Gastroesophageal sphincter (tissue), 3 donors: ENCODE measurements around the gene PAGR1.

Source experiments
- EP300 ChIP-seq: sonication (generic); formaldehyde crosslinking; IDR thresholded peaks from one replicate; pipeline ENCODE4 v1.6.1; 2017; ENCODE audit warnings: antibody characterized with exemption, mild to moderate bottlenecking
- POLR2A ChIP-seq, 2 donors: fragments of 450-650 bp; IDR thresholded peaks; one replicate each; pipeline ENCODE4 v1.6.1; 2017; ENCODE audit warnings: antibody characterized with exemption in 2 of 2, mild to moderate bottlenecking in 2 of 2, moderate library complexity in 1 of 2
- TF ChIP-seq, protein P1 (sequence below), 4 experiments: fragments of 200-600 bp in 2 of 4; fragments of 450-650 bp in 2 of 4; sonication (generic) in 1 of 4; IDR thresholded peaks; one replicate each; pipeline ENCODE4 v1.5.1; 2017 to 2019; ENCODE audit warnings: antibody characterized with exemption in 4 of 4, mild to moderate bottlenecking in 2 of 4, moderate library complexity in 2 of 4

DNA sequence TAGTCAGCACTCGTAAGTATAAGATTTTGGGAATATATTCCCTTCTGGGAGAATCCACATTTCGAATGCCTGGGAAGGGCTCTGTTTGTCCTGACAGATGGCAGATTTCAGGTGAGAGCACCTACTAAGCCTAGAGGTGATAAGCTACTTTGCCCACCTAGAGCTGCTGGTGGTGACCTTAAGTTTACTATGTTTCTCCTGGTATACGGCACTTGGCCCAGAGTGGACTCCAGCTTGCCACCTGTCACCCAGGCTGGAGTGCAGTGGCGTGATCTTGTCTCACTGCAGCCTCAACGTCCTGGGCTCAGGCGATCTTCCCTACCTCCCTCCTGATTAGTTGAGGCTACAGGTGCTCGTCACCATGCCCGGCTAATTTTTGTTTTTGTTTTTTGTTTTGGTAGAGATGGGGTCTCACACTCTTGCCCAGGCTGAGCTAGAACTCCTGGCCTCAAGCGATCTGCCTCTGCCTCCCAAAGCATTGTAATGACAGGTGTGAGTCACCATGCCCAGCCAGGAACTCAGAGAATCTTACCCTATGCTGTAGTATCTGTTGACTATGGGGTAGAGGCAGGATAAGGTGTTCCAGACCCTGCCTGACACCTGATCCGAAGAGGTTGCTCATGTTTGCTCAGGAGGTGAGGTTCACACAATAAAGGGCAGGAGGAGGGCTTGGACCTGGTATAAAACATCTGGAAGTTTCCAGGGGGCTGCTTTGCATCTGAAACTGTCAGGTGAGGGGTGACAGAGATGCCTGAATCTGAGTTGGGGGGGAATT is 38.2 kb upstream of the PAGR1 start, which contains the start of gene ZG16:
- TF ChIP-seq POLR2A (IDR thresholded peaks at IDR 0.05) = no peak
- TF ChIP-seq, protein P1, sequence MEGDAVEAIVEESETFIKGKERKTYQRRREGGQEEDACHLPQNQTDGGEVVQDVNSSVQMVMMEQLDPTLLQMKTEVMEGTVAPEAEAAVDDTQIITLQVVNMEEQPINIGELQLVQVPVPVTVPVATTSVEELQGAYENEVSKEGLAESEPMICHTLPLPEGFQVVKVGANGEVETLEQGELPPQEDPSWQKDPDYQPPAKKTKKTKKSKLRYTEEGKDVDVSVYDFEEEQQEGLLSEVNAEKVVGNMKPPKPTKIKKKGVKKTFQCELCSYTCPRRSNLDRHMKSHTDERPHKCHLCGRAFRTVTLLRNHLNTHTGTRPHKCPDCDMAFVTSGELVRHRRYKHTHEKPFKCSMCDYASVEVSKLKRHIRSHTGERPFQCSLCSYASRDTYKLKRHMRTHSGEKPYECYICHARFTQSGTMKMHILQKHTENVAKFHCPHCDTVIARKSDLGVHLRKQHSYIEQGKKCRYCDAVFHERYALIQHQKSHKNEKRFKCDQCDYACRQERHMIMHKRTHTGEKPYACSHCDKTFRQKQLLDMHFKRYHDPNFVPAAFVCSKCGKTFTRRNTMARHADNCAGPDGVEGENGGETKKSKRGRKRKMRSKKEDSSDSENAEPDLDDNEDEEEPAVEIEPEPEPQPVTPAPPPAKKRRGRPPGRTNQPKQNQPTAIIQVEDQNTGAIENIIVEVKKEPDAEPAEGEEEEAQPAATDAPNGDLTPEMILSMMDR (IDR thresholded peaks at IDR 0.05) = no peak
- no peak for TF ChIP-seq EP300
